ENCODE measurements around the gene FARP2. TPM values are rescaled to one million over a fixed set of nuclear protein-coding genes. Genes with fewer than 3 reads are reported as not detected.

FARP2 gene, protein sequence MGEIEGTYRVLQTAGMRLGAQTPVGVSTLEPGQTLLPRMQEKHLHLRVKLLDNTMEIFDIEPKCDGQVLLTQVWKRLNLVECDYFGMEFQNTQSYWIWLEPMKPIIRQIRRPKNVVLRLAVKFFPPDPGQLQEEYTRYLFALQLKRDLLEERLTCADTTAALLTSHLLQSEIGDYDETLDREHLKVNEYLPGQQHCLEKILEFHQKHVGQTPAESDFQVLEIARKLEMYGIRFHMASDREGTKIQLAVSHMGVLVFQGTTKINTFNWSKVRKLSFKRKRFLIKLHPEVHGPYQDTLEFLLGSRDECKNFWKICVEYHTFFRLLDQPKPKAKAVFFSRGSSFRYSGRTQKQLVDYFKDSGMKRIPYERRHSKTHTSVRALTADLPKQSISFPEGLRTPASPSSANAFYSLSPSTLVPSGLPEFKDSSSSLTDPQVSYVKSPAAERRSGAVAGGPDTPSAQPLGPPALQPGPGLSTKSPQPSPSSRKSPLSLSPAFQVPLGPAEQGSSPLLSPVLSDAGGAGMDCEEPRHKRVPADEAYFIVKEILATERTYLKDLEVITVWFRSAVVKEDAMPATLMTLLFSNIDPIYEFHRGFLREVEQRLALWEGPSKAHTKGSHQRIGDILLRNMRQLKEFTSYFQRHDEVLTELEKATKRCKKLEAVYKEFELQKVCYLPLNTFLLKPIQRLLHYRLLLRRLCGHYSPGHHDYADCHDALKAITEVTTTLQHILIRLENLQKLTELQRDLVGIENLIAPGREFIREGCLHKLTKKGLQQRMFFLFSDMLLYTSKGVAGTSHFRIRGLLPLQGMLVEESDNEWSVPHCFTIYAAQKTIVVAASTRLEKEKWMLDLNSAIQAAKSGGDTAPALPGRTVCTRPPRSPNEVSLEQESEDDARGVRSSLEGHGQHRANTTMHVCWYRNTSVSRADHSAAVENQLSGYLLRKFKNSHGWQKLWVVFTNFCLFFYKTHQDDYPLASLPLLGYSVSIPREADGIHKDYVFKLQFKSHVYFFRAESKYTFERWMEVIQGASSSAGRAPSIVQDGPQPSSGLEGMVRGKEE
- 10 to 100 TPM; 38.3 to 46.4 (median 41.9) TPM for total RNA-seq (2021; fragmentation: NEBNext Ultra II Directional; extraction: Animal tissue kit (Norgen Biotek cat#: 25700))
- long read RNA-seq, full-length matches to known transcripts: 2 of 10 reads
- long read RNA-seq, partial matches to known transcripts: 0 of 10 reads
- long read RNA-seq, other reads (novel, unspliced or antisense): 8 of 10 reads

- peak within 1 kb of the TSS; percentile 71 for H3K27ac Mint-ChIP-seq
- peak within 1 kb of the TSS; percentile 90 for H3K4me3 Mint-ChIP-seq
- TF ChIP-seq CTCF (IDR thresholded peaks at IDR 0.05): peak; percentile 15; the same call in 1 of the 2 replicates
- H3K4me1 Mint-ChIP-seq (ENCODE audit: low read depth): peaks cover 53% of the 10 kb centered on the region
- peaks cover 14% of the 10 kb centered on the region for H3K36me3 Mint-ChIP-seq (ENCODE audit: low read depth)
- peaks cover 2% of the 10 kb centered on the region; the same call in 1 of the 2 replicates for H3K27me3 Mint-ChIP-seq (ENCODE audit: insufficient read depth)
- peak; percentile 99 for DNase-seq
- H3K9me3 Mint-ChIP-seq: no peaks in the 10 kb centered on the region
These were observed at the start of gene FARP2 for GRCh38 chr2:241355983-241356870. Gene FARP2 (plus strand): TSS chr2:241356285. CDS start chr2:241373108, 16,823 bp downstream.

DNA sequence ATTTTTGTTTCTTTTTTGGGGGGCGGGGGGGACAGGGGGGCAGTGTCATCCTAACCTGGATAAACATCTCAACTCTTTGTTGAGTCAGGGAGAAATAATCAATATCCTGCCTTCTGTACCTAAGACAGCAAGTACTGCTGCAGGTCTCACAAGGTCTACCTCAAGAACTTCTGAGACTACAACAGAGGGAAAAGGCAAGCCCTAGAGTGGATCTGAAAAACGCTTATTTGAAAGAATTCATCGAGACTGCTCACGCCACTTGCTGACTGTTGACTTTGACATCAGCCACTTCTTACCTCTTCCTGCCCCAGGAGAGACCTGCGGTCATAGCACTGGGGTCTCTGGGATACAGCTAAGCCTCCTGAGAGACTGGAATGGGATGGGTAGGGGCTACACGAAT is 49.0 kb upstream of the FARP2 start:
- Mint-ChIP-seq H3K4me3 (no peak overlapping the region), H3K27me3 (ENCODE audit: insufficient read depth) (peaks cover 3% of the 10 kb centered on the region), H3K4me1 (ENCODE audit: low read depth) (peaks cover 45% of the 10 kb centered on the region), H3K27ac (no peak overlapping the region), H3K36me3 (ENCODE audit: low read depth) (peaks cover 13% of the 10 kb centered on the region; the same call in 1 of the 2 replicates), H3K9me3 (no peaks in the 10 kb centered on the region)
- no peak for DNase-seq
- TF ChIP-seq CTCF (IDR thresholded peaks at IDR 0.05): no peak

DNA sequence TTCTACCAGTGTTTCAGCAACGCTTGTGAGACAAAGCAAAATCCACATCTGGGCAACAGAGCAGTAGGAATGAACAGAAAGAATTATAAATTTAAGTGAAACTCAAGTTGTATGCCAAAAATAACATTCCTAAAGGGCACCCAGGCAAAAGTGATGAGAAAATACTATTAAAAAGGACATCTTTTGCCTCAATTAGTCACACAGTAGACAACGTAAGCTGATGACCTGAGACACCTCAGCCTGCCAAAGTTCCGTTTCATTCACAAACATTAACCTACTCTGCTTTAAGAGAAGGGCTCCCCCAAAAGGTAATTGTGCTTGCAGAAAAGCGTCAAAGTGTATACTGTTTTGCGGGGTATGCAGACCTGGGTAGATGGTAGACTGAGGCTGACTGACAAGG is 47.8 kb upstream of the FARP2 start:
- Mint-ChIP-seq H3K36me3 (ENCODE audit: low read depth) (peaks cover 21% of the 10 kb centered on the region; the same call in 1 of the 2 replicates), H3K27ac (no peak overlapping the region; the same call in 1 of the 2 replicates), H3K4me1 (ENCODE audit: low read depth) (peaks cover 57% of the 10 kb centered on the region), H3K27me3 (ENCODE audit: insufficient read depth) (peaks cover 3% of the 10 kb centered on the region), H3K4me3 (no peak overlapping the region), H3K9me3 (no peaks in the 10 kb centered on the region)
- no peak for DNase-seq
- no peak for TF ChIP-seq CTCF (IDR thresholded peaks at IDR 0.05)

DNA sequence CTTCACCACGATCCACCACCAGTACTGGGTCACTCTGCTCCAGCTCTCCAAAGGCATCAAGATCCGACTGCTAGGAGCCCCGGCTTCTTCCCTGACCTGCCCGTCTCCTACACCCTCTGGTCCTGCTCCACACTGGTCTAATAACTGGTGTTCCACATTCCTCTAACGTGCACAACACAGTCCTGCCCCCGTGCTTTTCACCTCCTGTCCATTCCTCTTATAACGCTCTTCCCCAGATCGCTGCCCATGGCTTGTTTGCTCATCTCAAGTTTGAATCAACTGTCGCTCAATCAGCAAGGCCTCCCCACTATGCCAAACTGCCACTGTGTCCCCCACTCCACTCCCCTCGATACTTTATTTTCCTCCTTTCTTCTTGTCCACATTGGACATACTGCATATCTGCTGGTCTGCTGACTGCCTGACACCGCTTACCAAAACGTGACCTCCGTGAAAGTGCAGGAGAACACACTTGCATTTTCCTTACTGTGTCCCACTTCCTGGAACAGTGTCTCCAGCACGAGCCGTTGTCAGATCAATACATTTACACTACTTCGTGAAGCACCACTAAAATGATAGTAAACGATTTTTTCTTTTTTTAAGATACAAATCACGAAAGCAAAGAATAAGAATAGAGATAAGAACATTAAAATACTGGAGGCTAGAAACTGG is 47.1 kb upstream of the FARP2 start:
- H3K27me3 Mint-ChIP-seq (ENCODE audit: insufficient read depth): peaks cover 3% of the 10 kb centered on the region
- peaks cover 63% of the 10 kb centered on the region for H3K4me1 Mint-ChIP-seq (ENCODE audit: low read depth)
- H3K4me3 Mint-ChIP-seq: no peak overlapping the region
- no peak for TF ChIP-seq CTCF (IDR thresholded peaks at IDR 0.05)
- H3K27ac Mint-ChIP-seq: no peak overlapping the region
- H3K9me3 Mint-ChIP-seq: no peaks in the 10 kb centered on the region
- DNase-seq: no peak
- peaks cover 27% of the 10 kb centered on the region; the same call in 1 of the 2 replicates for H3K36me3 Mint-ChIP-seq (ENCODE audit: low read depth)

Measured in HFFc6 (cell line).